Stomach (tissue), 4 donors: ENCODE measurements around the gene HEBP2.

Experiments used
- CTCF ChIP-seq, 7 experiments: fragments of 450-650 bp in 4 of 7; fragments of 200-600 bp in 3 of 7; sonication (generic) in 3 of 7; IDR thresholded peaks; one replicate each; pipeline ENCODE4 v1.5.1; 2016 to 2019; ENCODE audit warnings: antibody characterized with exemption in 7 of 7, control low read depth in 2 of 7, mild to moderate bottlenecking in 1 of 7
- POLR2AphosphoS5 ChIP-seq, 3 donors: sonication (generic); formaldehyde crosslinking; IDR thresholded peaks; one replicate each; pipeline ENCODE4 v1.6.1; 2016; ENCODE audit warnings: antibody characterized with exemption in 3 of 3

- TF ChIP-seq POLR2AphosphoS5 (IDR thresholded peaks at IDR 0.05) (no peak), CTCF (IDR thresholded peaks at IDR 0.05) (no peak)
These were observed 17.6 kb downstream of the HEBP2 start for GRCh38 chr6:138421608-138422007.
